HEK293 (cell line): ENCODE results near the gene LGALS1.

Experiments used
- BCL11A ChIP-seq: fragments of 450-650 bp; formaldehyde crosslinking; IDR thresholded peaks from 2 replicates; pipeline ENCODE4 v1.5.1; 2016; ENCODE audit warnings: low read depth, missing biosample characterization, missing genetic modification characterization
- EGR2 ChIP-seq: fragments of 450-650 bp; formaldehyde crosslinking; IDR thresholded peaks from 2 replicates; pipeline ENCODE4 v1.5.1; 2016; ENCODE audit warnings: low read depth, missing biosample characterization, missing genetic modification characterization
- GLI4 ChIP-seq: fragments of 450-650 bp; formaldehyde crosslinking; IDR thresholded peaks from 2 replicates; pipeline ENCODE4 v1.5.1; 2016; ENCODE audit warnings: missing biosample characterization, missing genetic modification characterization
- KLF1 ChIP-seq: fragments of 450-650 bp; formaldehyde crosslinking; IDR thresholded peaks from 2 replicates; pipeline ENCODE4 v1.5.1; 2016; ENCODE audit warnings: missing biosample characterization, missing genetic modification characterization
- MZF1 ChIP-seq: fragments of 450-650 bp; formaldehyde crosslinking; IDR thresholded peaks from 2 replicates; pipeline ENCODE4 v1.5.1; 2017; ENCODE audit warnings: missing biosample characterization, missing genetic modification characterization, borderline replicate concordance
- PRDM1 ChIP-seq: fragments of 450-650 bp; formaldehyde crosslinking; IDR thresholded peaks from 2 replicates; pipeline ENCODE4; 2016; ENCODE audit warnings: missing biosample characterization, missing genetic modification characterization
- SETDB1 ChIP-seq: IDR thresholded peaks from one replicate; pipeline ENCODE4 v1.6.1; 2017; ENCODE audit warnings: mild to moderate bottlenecking, low read length, moderate library complexity, mixed read lengths; ENCODE audit not compliant: insufficient read length
- SP7 ChIP-seq: fragments of 450-650 bp; formaldehyde crosslinking; IDR thresholded peaks from 2 replicates; pipeline ENCODE4 v1.5.1; 2016; ENCODE audit warnings: missing biosample characterization, missing genetic modification characterization
- ZBTB21 ChIP-seq: fragments of 450-650 bp; formaldehyde crosslinking; IDR thresholded peaks from 2 replicates; pipeline ENCODE4 v1.5.1; 2017; ENCODE audit warnings: missing biosample characterization, missing genetic modification characterization
- ZIC2 ChIP-seq: fragments of 450-650 bp; formaldehyde crosslinking; IDR thresholded peaks from 2 replicates; pipeline ENCODE4 v1.5.1; 2016; ENCODE audit warnings: missing biosample characterization, missing genetic modification characterization
- ZNF133 ChIP-seq: fragments of 450-650 bp; formaldehyde crosslinking; IDR thresholded peaks from 2 replicates; pipeline ENCODE4 v1.5.1; 2016; ENCODE audit warnings: missing biosample characterization, missing genetic modification characterization
- ZNF140 ChIP-seq: fragments of 450-650 bp; formaldehyde crosslinking; IDR thresholded peaks from 2 replicates; pipeline ENCODE4 v1.5.1; 2016; ENCODE audit warnings: missing biosample characterization, missing genetic modification characterization
- ZNF146 ChIP-seq: fragments of 450-650 bp; formaldehyde crosslinking; IDR thresholded peaks from 2 replicates; pipeline ENCODE4 v1.5.1; 2016; ENCODE audit warnings: missing biosample characterization, missing genetic modification characterization
- ZNF37A ChIP-seq: fragments of 450-650 bp; IDR thresholded peaks from 2 replicates; pipeline ENCODE4 v1.5.1; 2018; ENCODE audit warnings: missing biosample characterization, missing genetic modification characterization
- ZNF501 ChIP-seq: fragments of 450-650 bp; formaldehyde crosslinking; IDR thresholded peaks from 2 replicates; pipeline ENCODE4 v1.5.1; 2016; ENCODE audit warnings: missing biosample characterization, missing genetic modification characterization
- ZNF521 ChIP-seq: fragments of 450-650 bp; formaldehyde crosslinking; IDR thresholded peaks from 2 replicates; pipeline ENCODE4 v1.5.1; 2017; ENCODE audit warnings: missing biosample characterization, mild to moderate bottlenecking, missing genetic modification characterization
- ZNF549 ChIP-seq: fragments of 450-650 bp; IDR thresholded peaks from 2 replicates; pipeline ENCODE4 v1.5.1; 2018; ENCODE audit warnings: missing biosample characterization, missing genetic modification characterization, mild to moderate bottlenecking, inconsistent platforms, moderate library complexity
- ZNF624 ChIP-seq: fragments of 450-650 bp; formaldehyde crosslinking; IDR thresholded peaks from 2 replicates; pipeline ENCODE4 v1.5.1; 2017; ENCODE audit warnings: missing biosample characterization, missing genetic modification characterization
- ZNF654 ChIP-seq: fragments of 450-650 bp; formaldehyde crosslinking; IDR thresholded peaks from 2 replicates; pipeline ENCODE4 v1.5.1; 2016; ENCODE audit warnings: low read depth, missing biosample characterization, missing genetic modification characterization
- ZNF658 ChIP-seq: fragments of 450-650 bp; formaldehyde crosslinking; IDR thresholded peaks from 2 replicates; pipeline ENCODE4; 2016; ENCODE audit warnings: missing biosample characterization, missing genetic modification characterization
- ZNF664 ChIP-seq: fragments of 450-650 bp; formaldehyde crosslinking; IDR thresholded peaks from 2 replicates; pipeline ENCODE4 v1.5.1; 2016; ENCODE audit warnings: missing biosample characterization, missing genetic modification characterization
- ZNF792 ChIP-seq: fragments of 450-650 bp; formaldehyde crosslinking; IDR thresholded peaks from 2 replicates; pipeline ENCODE4 v1.5.1; 2016; ENCODE audit warnings: missing biosample characterization, missing genetic modification characterization
- TF ChIP-seq, protein P1 (sequence below): fragments of 450-650 bp; formaldehyde crosslinking; IDR thresholded peaks from 2 replicates; pipeline ENCODE4 v1.5.1; 2016; ENCODE audit warnings: missing biosample characterization, missing genetic modification characterization
- TF ChIP-seq, protein P2 (sequence below): fragments of 450-650 bp; formaldehyde crosslinking; IDR thresholded peaks from 2 replicates; pipeline ENCODE4 v1.5.1; 2017; ENCODE audit warnings: missing biosample characterization, missing genetic modification characterization
- TF ChIP-seq, protein P3 (sequence below): fragments of 450-650 bp; formaldehyde crosslinking; IDR thresholded peaks from 2 replicates; pipeline ENCODE4 v1.5.1; 2016; ENCODE audit warnings: missing biosample characterization, missing genetic modification characterization, borderline replicate concordance
- TF ChIP-seq, protein P4 (sequence below): fragments of 450-650 bp; formaldehyde crosslinking; IDR thresholded peaks from 2 replicates; pipeline ENCODE4 v1.5.1; 2017; ENCODE audit warnings: missing biosample characterization, missing genetic modification characterization
- TF ChIP-seq, protein P5 (sequence below): fragments of 450-650 bp; formaldehyde crosslinking; IDR thresholded peaks from 2 replicates; pipeline ENCODE4 v1.5.1; 2016; ENCODE audit warnings: missing biosample characterization, missing genetic modification characterization
- TF ChIP-seq, protein P6 (sequence below): sonication (generic); formaldehyde crosslinking; IDR thresholded peaks from 2 replicates; pipeline ENCODE4 v1.8.1; 2022; ENCODE audit warnings: mild to moderate bottlenecking, moderate library complexity, missing genetic modification reagents

LGALS1 gene

DNA sequence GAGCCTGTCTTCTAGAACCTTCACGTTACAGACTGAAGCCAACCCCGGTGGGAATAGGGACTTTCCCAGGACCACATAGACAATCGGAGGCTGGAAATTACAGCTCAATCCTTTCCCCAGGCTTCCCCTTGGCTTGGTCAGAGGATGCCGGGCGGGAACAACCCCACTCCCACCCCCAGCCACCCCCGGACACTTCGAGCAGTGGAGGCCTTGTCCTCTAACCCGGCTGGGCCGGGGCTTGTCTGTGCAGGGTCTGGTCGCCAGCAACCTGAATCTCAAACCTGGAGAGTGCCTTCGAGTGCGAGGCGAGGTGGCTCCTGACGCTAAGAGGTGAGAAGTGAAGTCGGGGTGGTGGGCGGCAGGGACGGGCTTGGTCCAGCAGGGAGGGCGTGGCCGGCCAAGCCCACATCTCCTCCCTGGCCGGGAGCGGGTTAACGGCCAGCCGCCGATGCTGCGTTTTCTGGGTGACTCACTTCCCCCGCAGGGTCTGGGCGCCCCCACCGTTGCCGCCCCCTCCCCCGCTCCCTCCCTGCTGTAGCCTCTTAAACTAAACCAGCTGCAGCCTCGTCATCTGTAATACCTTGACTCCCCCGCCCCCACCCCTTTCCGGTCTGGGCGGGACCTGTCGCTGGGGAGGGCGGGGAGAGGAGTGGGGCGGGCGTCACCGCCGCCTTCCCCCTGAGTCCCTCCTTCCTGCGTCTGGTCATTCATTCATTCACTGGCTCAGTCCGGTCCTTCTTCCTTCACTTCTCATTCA is 1.5 kb downstream of the LGALS1 start (continued):
- TF ChIP-seq MZF1 (tag by site-specific recombination) (no peak), ZIC2 (tag by site-specific recombination) (no peak), ZNF521 (tag by site-specific recombination) (no peak), ZBTB21 (tag by site-specific recombination) (peak; percentile 33), PRDM1 (0 out of 2 replicates have a peak, but pooled peaks have one; percentile 6), ZNF549 (tag by site-specific recombination) (no peak), ZNF140 (tag by site-specific recombination) (no peak), GLI4 (tag by site-specific recombination) (no peak), ZNF658 (tag by site-specific recombination) (no peak), ZNF664 (0 out of 2 replicates have a peak, but pooled peaks have one; percentile 19), ZNF37A (no peak), ZNF624 (tag by site-specific recombination) (no peak), EGR2 (tag by site-specific recombination) (peak; percentile 91), BCL11A (tag by site-specific recombination) (peak; percentile 66; the same call in 1 of the 2 replicates), ZNF501 (0 out of 2 replicates have a peak, but pooled peaks have one; percentile 32), ZNF792 (tag by site-specific recombination) (no peak), SP7 (tag by site-specific recombination) (peak; percentile 91), KLF1 (tag by site-specific recombination) (peak; percentile 99), ZNF654 (tag by site-specific recombination) (no peak), ZNF146 (tag by site-specific recombination) (no peak), ZNF133 (tag by site-specific recombination) (no peak), SETDB1 (no peak)
- TF ChIP-seq, protein P1, sequence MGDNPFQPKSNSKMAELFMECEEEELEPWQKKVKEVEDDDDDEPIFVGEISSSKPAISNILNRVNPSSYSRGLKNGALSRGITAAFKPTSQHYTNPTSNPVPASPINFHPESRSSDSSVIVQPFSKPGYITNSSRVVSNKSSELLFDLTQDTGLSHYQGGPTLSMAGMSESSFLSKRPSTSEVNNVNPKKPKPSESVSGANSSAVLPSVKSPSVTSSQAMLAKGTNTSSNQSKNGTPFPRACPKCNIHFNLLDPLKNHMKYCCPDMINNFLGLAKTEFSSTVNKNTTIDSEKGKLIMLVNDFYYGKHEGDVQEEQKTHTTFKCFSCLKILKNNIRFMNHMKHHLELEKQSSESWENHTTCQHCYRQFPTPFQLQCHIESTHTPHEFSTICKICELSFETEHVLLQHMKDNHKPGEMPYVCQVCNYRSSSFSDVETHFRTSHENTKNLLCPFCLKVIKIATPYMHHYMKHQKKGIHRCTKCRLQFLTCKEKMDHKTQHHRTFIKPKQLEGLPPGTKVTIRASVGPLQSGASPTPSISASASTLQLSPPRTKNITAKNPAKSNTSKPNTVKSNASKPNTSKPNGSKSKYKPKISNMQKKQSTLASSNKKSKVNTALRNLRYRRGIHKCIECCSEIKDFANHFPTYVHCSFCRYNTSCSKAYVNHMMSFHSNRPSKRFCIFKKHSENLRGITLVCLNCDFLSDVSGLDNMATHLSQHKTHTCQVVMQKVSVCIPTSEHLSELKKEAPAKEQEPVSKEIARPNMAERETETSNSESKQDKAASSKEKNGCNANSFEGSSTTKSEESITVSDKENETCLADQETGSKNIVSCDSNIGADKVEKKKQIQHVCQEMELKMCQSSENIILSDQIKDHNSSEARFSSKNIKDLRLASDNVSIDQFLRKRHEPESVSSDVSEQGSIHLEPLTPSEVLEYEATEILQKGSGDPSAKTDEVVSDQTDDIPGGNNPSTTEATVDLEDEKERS (tag by site-specific recombination) = no peak
- TF ChIP-seq, protein P2, sequence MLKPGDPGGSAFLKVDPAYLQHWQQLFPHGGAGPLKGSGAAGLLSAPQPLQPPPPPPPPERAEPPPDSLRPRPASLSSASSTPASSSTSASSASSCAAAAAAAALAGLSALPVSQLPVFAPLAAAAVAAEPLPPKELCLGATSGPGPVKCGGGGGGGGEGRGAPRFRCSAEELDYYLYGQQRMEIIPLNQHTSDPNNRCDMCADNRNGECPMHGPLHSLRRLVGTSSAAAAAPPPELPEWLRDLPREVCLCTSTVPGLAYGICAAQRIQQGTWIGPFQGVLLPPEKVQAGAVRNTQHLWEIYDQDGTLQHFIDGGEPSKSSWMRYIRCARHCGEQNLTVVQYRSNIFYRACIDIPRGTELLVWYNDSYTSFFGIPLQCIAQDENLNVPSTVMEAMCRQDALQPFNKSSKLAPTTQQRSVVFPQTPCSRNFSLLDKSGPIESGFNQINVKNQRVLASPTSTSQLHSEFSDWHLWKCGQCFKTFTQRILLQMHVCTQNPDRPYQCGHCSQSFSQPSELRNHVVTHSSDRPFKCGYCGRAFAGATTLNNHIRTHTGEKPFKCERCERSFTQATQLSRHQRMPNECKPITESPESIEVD (tag by site-specific recombination) = no peak
- TF ChIP-seq, protein P3, sequence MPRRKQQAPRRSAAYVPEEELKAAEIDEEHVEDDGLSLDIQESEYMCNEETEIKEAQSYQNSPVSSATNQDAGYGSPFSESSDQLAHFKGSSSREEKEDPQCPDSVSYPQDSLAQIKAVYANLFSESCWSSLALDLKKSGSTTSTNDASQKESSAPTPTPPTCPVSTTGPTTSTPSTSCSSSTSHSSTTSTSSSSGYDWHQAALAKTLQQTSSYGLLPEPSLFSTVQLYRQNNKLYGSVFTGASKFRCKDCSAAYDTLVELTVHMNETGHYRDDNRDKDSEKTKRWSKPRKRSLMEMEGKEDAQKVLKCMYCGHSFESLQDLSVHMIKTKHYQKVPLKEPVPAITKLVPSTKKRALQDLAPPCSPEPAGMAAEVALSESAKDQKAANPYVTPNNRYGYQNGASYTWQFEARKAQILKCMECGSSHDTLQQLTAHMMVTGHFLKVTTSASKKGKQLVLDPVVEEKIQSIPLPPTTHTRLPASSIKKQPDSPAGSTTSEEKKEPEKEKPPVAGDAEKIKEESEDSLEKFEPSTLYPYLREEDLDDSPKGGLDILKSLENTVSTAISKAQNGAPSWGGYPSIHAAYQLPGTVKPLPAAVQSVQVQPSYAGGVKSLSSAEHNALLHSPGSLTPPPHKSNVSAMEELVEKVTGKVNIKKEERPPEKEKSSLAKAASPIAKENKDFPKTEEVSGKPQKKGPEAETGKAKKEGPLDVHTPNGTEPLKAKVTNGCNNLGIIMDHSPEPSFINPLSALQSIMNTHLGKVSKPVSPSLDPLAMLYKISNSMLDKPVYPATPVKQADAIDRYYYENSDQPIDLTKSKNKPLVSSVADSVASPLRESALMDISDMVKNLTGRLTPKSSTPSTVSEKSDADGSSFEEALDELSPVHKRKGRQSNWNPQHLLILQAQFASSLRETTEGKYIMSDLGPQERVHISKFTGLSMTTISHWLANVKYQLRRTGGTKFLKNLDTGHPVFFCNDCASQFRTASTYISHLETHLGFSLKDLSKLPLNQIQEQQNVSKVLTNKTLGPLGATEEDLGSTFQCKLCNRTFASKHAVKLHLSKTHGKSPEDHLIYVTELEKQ = peak; percentile 25; the same call in 1 of the 2 replicates
- TF ChIP-seq, protein P4, sequence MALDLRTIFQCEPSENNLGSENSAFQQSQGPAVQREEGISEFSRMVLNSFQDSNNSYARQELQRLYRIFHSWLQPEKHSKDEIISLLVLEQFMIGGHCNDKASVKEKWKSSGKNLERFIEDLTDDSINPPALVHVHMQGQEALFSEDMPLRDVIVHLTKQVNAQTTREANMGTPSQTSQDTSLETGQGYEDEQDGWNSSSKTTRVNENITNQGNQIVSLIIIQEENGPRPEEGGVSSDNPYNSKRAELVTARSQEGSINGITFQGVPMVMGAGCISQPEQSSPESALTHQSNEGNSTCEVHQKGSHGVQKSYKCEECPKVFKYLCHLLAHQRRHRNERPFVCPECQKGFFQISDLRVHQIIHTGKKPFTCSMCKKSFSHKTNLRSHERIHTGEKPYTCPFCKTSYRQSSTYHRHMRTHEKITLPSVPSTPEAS (tag by site-specific recombination) = no peak
- TF ChIP-seq, protein P5, sequence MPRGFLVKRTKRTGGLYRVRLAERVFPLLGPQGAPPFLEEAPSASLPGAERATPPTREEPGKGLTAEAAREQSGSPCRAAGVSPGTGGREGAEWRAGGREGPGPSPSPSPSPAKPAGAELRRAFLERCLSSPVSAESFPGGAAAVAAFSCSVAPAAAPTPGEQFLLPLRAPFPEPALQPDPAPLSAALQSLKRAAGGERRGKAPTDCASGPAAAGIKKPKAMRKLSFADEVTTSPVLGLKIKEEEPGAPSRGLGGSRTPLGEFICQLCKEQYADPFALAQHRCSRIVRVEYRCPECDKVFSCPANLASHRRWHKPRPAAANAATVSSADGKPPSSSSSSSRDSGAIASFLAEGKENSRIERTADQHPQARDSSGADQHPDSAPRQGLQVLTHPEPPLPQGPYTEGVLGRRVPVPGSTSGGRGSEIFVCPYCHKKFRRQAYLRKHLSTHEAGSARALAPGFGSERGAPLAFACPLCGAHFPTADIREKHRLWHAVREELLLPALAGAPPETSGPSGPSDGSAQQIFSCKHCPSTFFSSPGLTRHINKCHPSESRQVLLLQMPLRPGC (tag by site-specific recombination) = peak; percentile 58
- TF ChIP-seq, protein P6, sequence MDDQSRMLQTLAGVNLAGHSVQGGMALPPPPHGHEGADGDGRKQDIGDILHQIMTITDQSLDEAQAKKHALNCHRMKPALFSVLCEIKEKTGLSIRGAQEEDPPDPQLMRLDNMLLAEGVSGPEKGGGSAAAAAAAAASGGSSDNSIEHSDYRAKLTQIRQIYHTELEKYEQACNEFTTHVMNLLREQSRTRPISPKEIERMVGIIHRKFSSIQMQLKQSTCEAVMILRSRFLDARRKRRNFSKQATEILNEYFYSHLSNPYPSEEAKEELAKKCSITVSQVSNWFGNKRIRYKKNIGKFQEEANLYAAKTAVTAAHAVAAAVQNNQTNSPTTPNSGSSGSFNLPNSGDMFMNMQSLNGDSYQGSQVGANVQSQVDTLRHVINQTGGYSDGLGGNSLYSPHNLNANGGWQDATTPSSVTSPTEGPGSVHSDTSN (CRISPR knock-in tag) = no peak
